Hematopoietic multipotent progenitor cell treated with erythropoietin and hydrocortisone succinate and interleukin-3 and kit ligand, for 15 days (in vitro differentiated cells): ENCODE data around the gene KLHL29.

Source experiments
- DNase-seq: peaks from one replicate; pipeline ENCODE4 v3.0.0-alpha.2; 2015; ENCODE audit warnings: low spot score

KLHL29 gene

GRCh38 chr2:23422089-23423061 lies 37.4 kb downstream of the KLHL29 start:
- no peak for DNase-seq

GRCh38 chr2:23423062-23423872 lies 38.3 kb downstream of the KLHL29 start:
- no peak for DNase-seq

- DNase-seq, result no peak
Measured at GRCh38 chr2:23423873-23424680, 39.1 kb downstream of the KLHL29 start.

GRCh38 chr2:23425338-23425871 lies 40.4 kb downstream of the KLHL29 start:
- no peak for DNase-seq

- DNase-seq, result no peak
Measured at GRCh38 chr2:23425885-23426262, 40.9 kb downstream of the KLHL29 start.

- DNase-seq, result no peak
Measured at GRCh38 chr2:23426263-23426905, 41.4 kb downstream of the KLHL29 start.

- DNase-seq, result no peak
Measured at GRCh38 chr2:23427350-23427749, 42.4 kb downstream of the KLHL29 start.

GRCh38 chr2:23427976-23428375 lies 43.0 kb downstream of the KLHL29 start:
- no peak for DNase-seq

GRCh38 chr2:23429036-23429435 lies 44.1 kb downstream of the KLHL29 start:
- no peak for DNase-seq

GRCh38 chr2:23430263-23430662 lies 45.3 kb downstream of the KLHL29 start:
- no peak for DNase-seq

GRCh38 chr2:23432531-23432930 lies 47.6 kb downstream of the KLHL29 start:
- no peak for DNase-seq

- no peak for DNase-seq
Measured at GRCh38 chr2:23433282-23433681, 48.3 kb downstream of the KLHL29 start.

- DNase-seq, result no peak
Measured at GRCh38 chr2:23434721-23435121, 49.7 kb downstream of the KLHL29 start.

- DNase-seq, result no peak
Measured at GRCh38 chr2:23435250-23436035, 50.5 kb downstream of the KLHL29 start.

GRCh38 chr2:23436346-23437098 lies 51.5 kb downstream of the KLHL29 start:
- no peak for DNase-seq

GRCh38 chr2:23441414-23441813 lies 56.4 kb downstream of the KLHL29 start:
- no peak for DNase-seq

GRCh38 chr2:23445450-23445868 lies 60.5 kb downstream of the KLHL29 start:
- DNase-seq, result no peak

GRCh38 chr2:23446916-23447315 lies 61.9 kb downstream of the KLHL29 start:
- DNase-seq, result no peak

GRCh38 chr2:23447405-23447804 lies 62.4 kb downstream of the KLHL29 start:
- no peak for DNase-seq

GRCh38 chr2:23448906-23449305 lies 63.9 kb downstream of the KLHL29 start:
- no peak for DNase-seq
